Tibial nerve (tissue), 4 donors: ENCODE data around the gene PCBP3. TPM values are rescaled to one million over a fixed set of nuclear protein-coding genes. Genes with fewer than 3 reads are reported as not detected.

Experiments used
- DNase-seq, 2 donors: peaks; one replicate each; pipeline ENCODE4 v3.0.0-alpha.2; 2019; ENCODE audit warnings: low spot score in 2 of 2
- H3K27ac ChIP-seq, 4 donors: fragments of 200-600 bp; sonication (generic) in 3 of 4; one replicate each; pipeline ENCODE4 v1.5.1; 2017 to 2019; ENCODE audit warnings: mild to moderate bottlenecking in 1 of 4
- H3K27me3 ChIP-seq, 2 donors: fragments of 200-600 bp; sonication (generic) in 1 of 2; one replicate each; pipeline versions ENCODE4 v1.5.1 to v1.6.0; 2017 to 2019
- H3K36me3 ChIP-seq, 3 donors: fragments of 200-600 bp; sonication (generic); one replicate each; pipeline ENCODE4 v1.5.1; 2018 to 2019
- H3K4me1 ChIP-seq, 4 donors: fragments of 200-600 bp; sonication (generic) in 3 of 4; one replicate each; pipeline ENCODE4 v1.5.1; 2017 to 2019
- H3K4me3 ChIP-seq, 4 donors: fragments of 200-600 bp; sonication (generic) in 3 of 4; one replicate each; pipeline ENCODE4 v1.5.1; 2017 to 2019; ENCODE audit warnings: mild to moderate bottlenecking in 1 of 4, moderate library complexity in 1 of 4
- H3K9me3 ChIP-seq, 4 donors: fragments of 200-600 bp; sonication (generic) in 3 of 4; one replicate each; pipeline ENCODE4 v1.5.1; 2017 to 2019
- CTCF ChIP-seq, 5 experiments: fragments of 200-600 bp in 3 of 5; fragments of 450-650 bp in 2 of 5; sonication (generic) in 3 of 5; IDR thresholded peaks; one replicate each; pipeline ENCODE4 v1.5.1; 2016 to 2019; ENCODE audit warnings: antibody characterized with exemption in 5 of 5, mild to moderate bottlenecking in 3 of 5, moderate library complexity in 2 of 5
- EP300 ChIP-seq, 2 donors: sonication (generic); formaldehyde crosslinking; IDR thresholded peaks; one replicate each; pipeline ENCODE4 v1.6.1; 2017; ENCODE audit warnings: antibody characterized with exemption in 2 of 2, mild to moderate bottlenecking in 1 of 2
- POLR2A ChIP-seq, 2 donors: fragments of 450-650 bp; IDR thresholded peaks; one replicate each; pipeline ENCODE4 v1.6.1; 2017; ENCODE audit warnings: antibody characterized with exemption in 2 of 2, mild to moderate bottlenecking in 2 of 2, moderate library complexity in 2 of 2
- WGBS, 2 donors: methylation state at CpG; one replicate each; pipeline ENCODE4 v1.1.5; 2018; 5-methylcytosine and 5-hydroxymethylcytosine counted together
- total RNA-seq, 4 donors: library from RNA; depleted of rRNA; stranded (reverse); fragments of >200 nt; gene quantifications; one replicate each; pipeline ENCODE4 v1.1.0, GENCODE V29; 2016

The PCBP3 gene
- total RNA-seq, 4 donors from 2014 or later, result 4.2 to 13.4 (median 9.6) TPM

DNA sequence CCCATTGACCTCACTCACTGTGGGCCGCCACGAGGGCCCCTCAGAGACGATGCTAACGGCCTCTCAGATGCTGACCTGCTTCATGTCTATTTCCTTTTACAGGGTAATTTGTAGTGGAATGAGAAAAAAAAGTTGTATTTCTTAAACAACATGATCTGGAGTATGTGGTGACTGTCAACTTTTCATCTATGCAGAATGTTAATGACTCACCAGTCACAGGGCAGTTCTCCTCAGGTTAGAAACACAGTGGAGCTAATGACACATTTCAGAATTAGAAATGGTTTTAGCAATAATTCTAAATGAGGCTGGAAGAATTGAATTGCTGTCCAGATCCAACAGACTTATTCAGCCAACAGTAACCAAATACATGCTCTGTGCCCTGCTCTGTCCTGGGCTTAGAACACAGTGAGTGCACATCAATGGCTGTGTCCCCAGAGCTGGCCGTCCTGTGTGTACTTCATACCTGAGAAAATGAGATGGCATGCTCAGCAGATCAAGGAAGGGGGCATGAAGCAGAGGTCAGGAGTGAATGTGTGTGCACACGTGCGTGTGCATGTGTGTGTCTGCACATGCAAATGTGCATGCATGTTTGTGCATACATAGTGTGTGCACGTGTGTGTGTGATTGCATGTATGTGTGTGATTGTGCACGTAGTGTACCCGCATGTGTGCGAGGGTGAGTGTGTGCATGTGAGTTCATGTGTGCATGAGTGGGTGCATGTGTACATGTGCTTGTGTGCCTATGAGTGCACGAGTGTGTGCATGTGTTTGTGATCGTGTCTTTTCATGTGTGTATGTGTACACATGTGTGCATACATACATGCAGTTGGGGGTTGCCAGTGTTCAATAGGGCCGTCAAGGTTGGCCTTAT is 145.3 kb downstream of the PCBP3 start:
- DNase-seq, result no peak
- peaks cover 0 to 5% of the 10 kb centered on the region in 2 donors for H3K27me3 ChIP-seq
- TF ChIP-seq CTCF (IDR thresholded peaks at IDR 0.05) (no peak), POLR2A (IDR thresholded peaks at IDR 0.05) (no peak), EP300 (IDR thresholded peaks at IDR 0.05) (no peak)

GRCh38 chr21:45790427-45790826 is 146.9 kb downstream of the PCBP3 start:
- no peak overlapping the region for H3K4me3 ChIP-seq
- no peaks in the 10 kb centered on the region for H3K9me3 ChIP-seq
- no peaks in the 10 kb centered on the region for H3K36me3 ChIP-seq
- H3K4me1 ChIP-seq, result no peaks in the 10 kb centered on the region
- TF ChIP-seq POLR2A (IDR thresholded peaks at IDR 0.05) (no peak), EP300 (IDR thresholded peaks at IDR 0.05) (no peak), CTCF (IDR thresholded peaks at IDR 0.05) (no peak)
- DNase-seq, result no peak
- H3K27me3 ChIP-seq, result peaks cover 0 to 5% of the 10 kb centered on the region in 2 donors
- H3K27ac ChIP-seq, result no peak overlapping the region
- WGBS, 2 donors, result 83 to 95% methylated on average over 7 of the region's 7 CpGs

More for the DNA sequence above, 145.3 kb downstream of the PCBP3 start:
- H3K9me3 ChIP-seq, result no peaks in the 10 kb centered on the region
- WGBS, 2 donors, result 85 to 87% methylated on average over 14 of the region's 14 CpGs
- no peaks in the 10 kb centered on the region for H3K4me1 ChIP-seq
- H3K36me3 ChIP-seq, result no peaks in the 10 kb centered on the region
- no peak overlapping the region for H3K4me3 ChIP-seq
- no peak overlapping the region for H3K27ac ChIP-seq

GRCh38 chr21:45791562-45792418 is 148.3 kb downstream of the PCBP3 start:
- Histone ChIP-seq H3K36me3 (no peaks in the 10 kb centered on the region), H3K27me3 (peaks cover 0 to 5% of the 10 kb centered on the region in 2 donors), H3K4me1 (no peaks in the 10 kb centered on the region), H3K4me3 (no peak overlapping the region), H3K9me3 (no peaks in the 10 kb centered on the region), H3K27ac (no peak overlapping the region)
- DNase-seq, result no peak
- 86 to 88% methylated on average over 19 of the region's 19 CpGs for WGBS, 2 donors
- no peak for TF ChIP-seq CTCF (IDR thresholded peaks at IDR 0.05)
- no peak for TF ChIP-seq POLR2A (IDR thresholded peaks at IDR 0.05)
- TF ChIP-seq EP300 (IDR thresholded peaks at IDR 0.05), result no peak

DNA sequence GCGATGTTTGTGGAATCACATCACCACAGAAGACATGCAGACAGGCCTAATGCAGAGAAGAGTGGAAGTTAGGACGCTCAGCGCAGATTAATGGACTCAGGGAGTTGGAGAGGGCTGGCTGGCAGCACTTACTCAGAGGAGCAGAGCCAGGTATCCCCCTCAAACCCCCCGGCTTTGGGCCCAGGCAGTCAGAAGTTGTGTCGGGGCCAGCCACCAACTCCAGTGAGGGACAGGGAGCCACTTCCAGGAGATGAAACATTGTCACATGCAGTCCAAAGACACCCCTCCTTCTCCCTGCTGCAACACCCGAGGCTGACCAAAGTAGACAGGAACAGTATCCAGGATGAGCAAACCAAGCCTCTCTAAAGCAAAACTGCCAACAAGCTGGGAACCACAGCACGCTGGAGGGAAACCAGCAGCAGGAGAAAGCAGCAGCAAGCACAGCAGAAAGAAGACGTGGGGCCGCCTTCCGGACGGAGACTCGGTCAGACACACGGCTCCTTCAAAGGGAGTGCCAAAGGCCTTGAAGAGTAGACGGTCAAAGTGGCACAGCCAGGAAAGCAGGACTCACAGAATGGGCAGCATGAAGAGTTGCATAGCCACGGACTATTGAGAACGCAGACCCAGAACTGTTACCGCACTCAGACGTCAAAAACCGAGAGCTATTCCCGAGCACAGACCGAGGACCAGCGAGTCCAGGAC is 149.3 kb downstream of the PCBP3 start:
- WGBS, 2 donors, result 91 to 92% methylated on average over 22 of the region's 22 CpGs
- Histone ChIP-seq H3K36me3 (no peaks in the 10 kb centered on the region), H3K27me3 (no peaks in the 10 kb centered on the region), H3K9me3 (no peaks in the 10 kb centered on the region), H3K27ac (no peak overlapping the region), H3K4me1 (no peaks in the 10 kb centered on the region), H3K4me3 (no peak overlapping the region)
- no peak for TF ChIP-seq EP300 (IDR thresholded peaks at IDR 0.05)
- DNase-seq, result no peak

DNA sequence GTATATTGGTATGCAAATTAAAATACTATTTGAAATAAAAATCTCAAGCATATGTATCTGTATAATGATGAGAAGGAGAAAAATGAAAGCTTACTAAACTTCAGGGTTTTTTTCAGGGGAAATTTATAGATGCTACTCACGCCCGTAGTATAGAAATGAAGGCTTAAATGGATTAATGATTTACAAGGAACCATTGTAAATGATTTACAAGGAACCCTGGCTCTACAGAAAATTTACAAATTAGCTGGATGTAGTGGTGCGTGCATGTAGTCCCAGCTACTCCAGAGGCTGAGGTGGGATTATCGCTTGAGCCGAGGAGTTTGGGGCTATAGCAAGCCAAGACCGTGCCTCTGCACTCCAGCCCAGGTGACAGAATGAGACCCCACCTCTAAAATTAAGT is 150.5 kb downstream of the PCBP3 start:
- TF ChIP-seq POLR2A (IDR thresholded peaks at IDR 0.05) (no peak), EP300 (IDR thresholded peaks at IDR 0.05) (no peak)
- Histone ChIP-seq H3K9me3 (no peaks in the 10 kb centered on the region), H3K4me1 (no peaks in the 10 kb centered on the region), H3K4me3 (no peak overlapping the region), H3K27me3 (no peaks in the 10 kb centered on the region), H3K27ac (no peak overlapping the region), H3K36me3 (no peaks in the 10 kb centered on the region)
- DNase-seq, result no peak
- 85 to 88% methylated on average over 6 of the region's 6 CpGs for WGBS, 2 donors
